Islet precursor cell (in vitro differentiated cells): Measurements from ENCODE around the gene RGS11.

Experiments used
- DNase-seq: peaks from one replicate; pipeline ENCODE4 v3.0.0-alpha.2; 2018

RGS11 gene

GRCh38 chr16:296276-296675, 20.5 kb upstream of the RGS11 start:
- DNase-seq = no peak

GRCh38 chr16:293043-293775, 17.5 kb upstream of the RGS11 start:
- no peak for DNase-seq

- DNase-seq = no peak
Measured at GRCh38 chr16:291539-291938, 15.8 kb upstream of the RGS11 start.

DNA sequence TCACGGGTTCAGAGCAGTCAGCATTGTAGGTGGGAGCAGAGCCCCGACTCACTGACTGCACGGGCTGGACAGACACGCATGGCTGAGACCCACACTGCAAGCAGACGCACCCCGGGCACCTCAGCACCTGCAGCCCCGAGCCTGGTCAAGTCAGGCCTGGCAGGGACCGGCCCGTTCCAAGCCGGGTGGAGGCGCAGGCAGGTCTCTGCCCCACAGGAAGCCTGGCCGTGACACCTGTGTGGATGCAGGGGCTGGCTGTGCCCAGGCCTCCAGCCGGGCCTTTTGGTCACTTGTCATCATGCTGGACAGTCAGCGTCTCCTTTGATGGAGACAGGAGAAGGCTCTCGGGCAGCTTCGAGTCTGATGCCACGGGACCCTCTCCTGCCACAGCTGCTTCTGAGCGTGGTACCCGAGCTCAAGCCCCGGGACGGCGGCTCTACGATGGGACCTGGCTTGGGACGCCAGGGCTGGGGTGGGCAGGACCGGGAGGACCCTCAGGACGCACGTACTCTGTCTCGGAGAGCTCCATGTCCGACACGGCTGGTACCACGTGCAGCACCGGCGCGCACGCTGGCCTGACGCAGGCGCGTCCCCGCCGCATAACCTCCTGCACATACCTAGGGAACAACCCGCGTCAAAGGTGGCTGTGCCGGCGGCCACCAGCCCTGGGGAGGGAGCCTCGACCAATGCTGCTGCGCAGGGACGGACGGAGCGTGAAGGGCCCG, 15.1 kb upstream of the RGS11 start:
- DNase-seq = no peak

DNA sequence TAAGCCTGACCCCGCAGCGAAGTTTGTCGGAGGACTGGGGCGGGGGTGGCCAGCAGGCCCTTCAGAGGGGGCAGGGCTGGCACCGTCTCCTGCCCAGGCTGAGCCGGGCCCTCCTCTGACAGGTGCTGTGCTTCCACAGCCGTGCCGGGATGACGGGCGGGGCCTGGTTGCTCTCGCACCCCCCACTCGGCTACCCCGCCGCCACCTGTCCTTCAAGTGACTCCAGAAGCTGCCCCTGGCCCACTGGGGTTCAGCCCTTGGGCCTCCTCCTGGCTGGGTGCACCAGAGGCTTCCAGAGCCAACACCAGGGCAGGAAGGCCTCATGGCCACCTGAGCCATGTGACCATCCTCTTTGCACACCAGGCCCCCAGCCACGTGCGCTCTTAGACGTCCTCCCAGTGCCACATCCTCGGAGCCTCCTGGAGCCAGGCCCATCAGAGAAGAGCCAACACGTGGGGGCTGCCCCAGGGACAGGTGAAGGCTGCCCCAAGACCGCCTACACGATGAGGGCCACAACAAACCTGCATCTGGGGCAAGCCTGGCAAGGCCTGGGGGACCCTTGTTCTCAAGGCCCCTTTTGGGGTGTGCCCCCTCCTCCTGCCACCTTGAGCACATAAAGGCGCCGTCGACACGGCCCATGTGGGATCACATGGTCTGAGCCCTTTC, 14.4 kb upstream of the RGS11 start:
- DNase-seq = no peak

DNA sequence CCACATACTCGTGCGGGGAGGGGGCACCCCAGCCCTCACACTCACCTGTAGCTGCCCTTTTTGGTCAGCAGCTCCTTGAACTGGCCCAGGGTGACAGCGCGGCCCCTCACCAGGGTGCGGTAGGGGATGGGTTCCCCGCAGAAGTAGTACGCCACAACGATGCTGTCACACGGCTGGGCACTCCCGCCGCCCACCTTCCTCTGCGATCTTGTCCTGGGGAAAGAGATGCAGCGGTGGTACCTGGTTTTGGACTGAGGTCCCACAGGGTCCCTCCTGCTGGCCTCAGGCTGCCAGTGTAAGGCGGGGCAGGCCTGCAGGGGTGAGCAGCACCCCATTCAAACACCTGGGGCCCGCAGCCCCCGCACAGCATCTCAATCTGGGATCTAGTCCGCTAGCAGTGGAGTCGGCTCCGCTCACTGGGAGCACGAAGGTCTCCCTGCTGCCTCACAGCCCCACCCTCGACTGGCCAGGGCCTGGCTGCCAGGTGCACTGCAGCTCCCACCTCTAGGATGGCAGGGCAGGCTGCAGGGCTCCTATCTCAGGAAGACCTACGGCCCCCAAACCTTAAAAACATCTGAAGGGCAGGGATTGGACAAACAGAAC, 13.8 kb upstream of the RGS11 start:
- no peak for DNase-seq

- DNase-seq = no peak
Measured at GRCh38 chr16:287981-288920, 12.5 kb upstream of the RGS11 start.

DNA sequence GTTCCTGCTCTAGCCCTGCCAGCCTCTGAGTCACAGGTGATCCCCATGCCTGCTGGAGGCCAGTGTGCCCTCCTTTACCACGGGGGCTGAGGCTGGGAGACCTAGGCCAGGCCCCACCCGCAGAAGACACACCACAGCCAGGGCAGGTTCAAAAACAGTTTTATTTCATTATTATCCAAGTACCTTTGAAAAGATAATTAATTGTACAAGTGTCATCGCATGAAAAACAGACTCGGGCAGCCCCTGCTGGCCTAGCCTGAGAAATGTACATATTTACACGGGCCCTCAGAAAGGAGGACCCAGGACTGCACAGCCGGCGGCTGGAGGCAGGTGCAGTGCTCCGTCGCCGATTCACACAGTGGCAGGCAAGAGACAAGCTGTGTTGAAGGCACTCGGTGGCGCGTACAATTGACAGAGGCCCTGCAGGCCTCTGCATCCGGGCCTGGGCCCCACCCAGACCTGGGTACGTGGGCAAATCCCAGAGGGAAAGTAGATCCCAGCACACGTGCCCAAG, 11.6 kb upstream of the RGS11 start:
- no peak for DNase-seq

- DNase-seq = no peak
Measured at GRCh38 chr16:286491-287297, 10.9 kb upstream of the RGS11 start.

DNA sequence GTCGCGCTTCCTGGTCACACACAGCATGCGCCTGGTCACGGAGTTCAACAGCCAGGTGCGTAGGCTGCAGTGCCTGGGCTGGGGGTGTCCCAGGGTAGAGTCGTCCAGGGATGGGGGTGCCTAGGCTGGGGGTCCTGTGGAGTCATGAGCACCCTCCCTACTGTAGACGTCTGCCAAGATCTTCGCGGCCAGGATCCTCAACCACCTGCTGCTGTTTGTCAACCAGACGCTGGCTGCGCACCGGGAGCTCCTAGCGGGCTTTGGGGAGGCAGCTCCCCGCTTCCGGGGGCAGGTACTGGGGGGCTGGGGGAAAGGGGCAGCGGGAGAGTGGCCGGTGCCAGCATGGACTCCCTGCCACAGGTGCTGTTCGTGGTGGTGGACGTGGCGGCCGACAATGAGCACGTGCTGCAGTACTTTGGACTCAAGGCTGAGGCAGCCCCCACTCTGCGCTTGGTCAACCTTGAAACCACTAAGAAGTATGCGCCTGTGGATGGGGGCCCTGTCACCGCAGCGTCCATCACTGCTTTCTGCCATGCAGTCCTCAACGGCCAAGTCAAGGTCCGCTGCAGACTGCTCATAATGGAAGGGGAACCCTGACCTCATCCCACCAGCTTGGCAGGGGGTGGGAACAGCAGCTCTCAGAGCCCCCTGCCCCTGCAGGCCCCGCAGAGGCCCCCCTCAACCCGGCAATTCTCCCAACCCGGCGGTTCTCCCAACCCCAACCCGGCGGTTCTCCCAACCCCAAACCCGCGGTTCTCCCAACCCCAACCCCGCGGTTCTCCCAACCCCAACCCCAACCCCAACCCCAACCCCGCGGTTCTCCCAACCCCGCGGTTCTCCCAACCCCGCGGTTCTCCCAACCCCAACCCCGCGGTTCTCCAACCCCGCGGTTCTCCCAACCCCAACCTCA, 9.7 kb upstream of the RGS11 start:
- no peak for DNase-seq

DNA sequence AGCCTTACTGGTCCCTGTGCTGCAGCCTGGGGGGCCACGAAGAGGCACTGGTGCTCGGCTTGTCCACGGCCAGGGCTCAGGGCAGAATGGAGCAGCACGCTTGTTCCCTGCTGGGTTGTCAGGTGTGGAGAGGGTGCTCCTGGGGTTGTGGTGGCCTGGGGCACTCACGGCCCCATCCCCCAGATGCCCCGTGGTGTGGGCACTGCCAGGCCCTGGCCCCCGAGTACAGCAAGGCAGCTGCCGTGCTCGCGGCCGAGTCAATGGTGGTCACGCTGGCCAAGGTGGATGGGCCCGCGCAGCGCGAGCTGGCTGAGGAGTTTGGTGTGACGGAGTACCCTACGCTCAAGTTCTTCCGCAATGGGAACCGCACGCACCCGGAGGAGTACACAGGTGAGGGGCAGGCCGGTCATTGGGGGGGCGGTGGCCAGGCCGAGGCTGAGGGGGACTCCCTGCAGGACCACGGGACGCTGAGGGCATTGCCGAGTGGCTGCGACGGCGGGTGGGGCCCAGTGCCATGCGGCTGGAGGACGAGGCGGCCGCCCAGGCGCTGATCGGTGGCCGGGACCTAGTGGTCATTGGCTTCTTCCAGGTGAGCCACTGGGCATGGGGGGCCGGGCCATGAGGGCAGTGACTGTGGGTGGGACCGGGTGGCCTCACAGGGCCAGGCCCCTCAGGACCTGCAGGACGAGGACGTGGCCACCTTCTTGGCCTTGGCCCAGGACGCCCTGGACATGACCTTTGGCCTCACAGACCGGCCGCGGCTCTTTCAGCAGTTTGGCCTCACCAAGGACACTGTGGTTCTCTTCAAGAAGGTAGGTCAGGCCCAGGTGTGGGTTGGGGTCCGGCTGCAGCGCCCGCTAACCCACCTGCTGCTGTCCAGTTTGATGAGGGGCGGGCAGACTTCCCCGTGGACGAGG, 8.7 kb upstream of the RGS11 start:
- no peak for DNase-seq

GRCh38 chr16:283033-283805, 7.5 kb upstream of the RGS11 start, which contains the start of gene PDIA2:
PDIA2 (plus strand) TSS chr16:283164; CDS start chr16:283170, 6 bp downstream.
- DNase-seq = no peak

DNA sequence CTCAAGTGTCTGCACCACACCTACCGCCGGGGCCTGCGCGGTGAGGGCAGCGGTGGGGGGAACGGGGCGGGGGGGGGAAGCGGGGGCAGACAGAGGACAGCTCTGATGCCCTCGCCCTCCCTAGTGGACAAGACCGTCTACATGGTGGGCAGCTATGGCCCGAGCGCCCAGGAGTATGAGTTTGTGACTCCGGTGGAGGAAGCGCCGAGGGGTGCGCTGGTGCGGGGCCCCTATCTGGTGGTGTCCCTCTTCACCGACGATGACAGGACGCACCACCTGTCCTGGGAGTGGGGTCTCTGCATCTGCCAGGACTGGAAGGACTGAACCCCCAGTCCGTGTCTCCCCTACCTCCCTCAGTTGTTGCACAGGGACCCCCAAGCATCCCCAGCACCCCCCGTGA, 6.7 kb upstream of the RGS11 start:
- no peak for DNase-seq

GRCh38 chr16:281660-282255, 6.0 kb upstream of the RGS11 start:
- no peak for DNase-seq

DNA sequence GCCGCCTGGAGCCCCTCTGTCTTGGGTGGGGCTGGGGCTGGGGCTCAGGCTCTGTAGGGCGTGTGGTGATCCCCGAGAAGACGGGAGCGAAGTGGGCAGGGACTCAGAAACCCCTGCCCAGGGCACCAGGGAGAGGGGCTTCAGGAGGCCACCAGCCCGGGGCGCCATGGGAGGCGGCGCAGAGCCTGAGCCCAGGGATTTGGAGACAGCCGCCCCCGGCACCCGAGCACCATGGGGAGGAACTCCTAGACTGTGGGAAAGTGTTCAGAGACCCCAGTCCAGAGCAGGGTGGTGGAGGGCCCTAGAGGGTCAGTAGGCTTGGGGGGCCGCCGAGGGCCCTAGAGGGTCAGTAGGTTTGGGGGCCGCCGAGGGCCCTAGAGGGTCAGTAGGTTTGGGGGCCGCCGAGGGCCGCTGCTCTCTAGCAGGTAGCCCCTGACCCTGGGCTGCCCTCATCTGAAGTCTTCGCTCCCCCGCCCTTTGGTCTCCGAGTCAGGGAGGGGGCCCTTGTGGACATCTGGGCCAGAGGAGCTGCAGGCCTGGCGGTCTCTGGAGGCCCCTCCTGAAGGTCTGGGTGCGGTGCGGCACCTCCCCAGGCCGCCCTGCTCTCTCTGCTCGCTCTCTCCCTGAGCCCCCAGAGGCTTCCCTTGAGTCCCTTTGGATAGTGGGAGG, 5.4 kb upstream of the RGS11 start:
- no peak for DNase-seq

DNA sequence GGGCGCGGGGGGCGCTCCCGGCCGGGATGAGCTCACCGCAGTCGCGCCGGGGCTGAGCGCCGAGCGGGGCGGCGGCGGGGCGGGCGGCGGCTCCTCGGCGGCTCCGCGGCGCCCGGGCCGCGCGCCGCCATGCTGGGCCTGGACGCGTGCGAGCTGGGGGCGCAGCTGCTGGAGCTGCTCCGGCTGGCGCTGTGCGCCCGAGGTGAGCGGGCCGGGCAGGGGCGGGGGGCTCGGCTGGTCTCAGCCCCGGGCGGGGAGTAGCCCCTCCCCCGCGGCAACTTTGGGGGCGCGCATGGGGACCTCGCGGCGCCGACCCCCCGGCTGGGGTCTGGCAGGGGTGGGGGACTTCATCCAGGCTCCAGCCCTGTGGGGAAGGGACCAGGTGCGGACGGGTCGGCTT, 4.8 kb upstream of the RGS11 start, which contains the start of gene ARHGDIG:
ARHGDIG (plus strand) TSS at position 40 of the 400 bp plus-strand sequence; CDS start at position 130, 90 bp downstream.
- DNase-seq = no peak

- no peak for DNase-seq
Measured at GRCh38 chr16:280005-280460, 4.3 kb upstream of the RGS11 start.
